Stimulated activated CD4-positive, alpha-beta T cell treated with anti-CD3 and anti-CD28 coated beads, Interleukin-2, amount 100 ng/mL, for 24 hours (primary cell): ENCODE data around the gene LY6G6C.

Source experiments
- DNase-seq, 2 donors: peaks; one replicate each; pipeline ENCODE4 v3.0.0-alpha.2; 2020

LY6G6C gene

GRCh38 chr6:31721351-31722020 is at the start of gene LY6G6C:
TSS of gene LY6G6C (minus strand) at chr6:31721746. CDS start at chr6:31721679, 67 bp downstream.
- no peak for DNase-seq

GRCh38 chr6:31770860-31771259 is 49.3 kb upstream of the LY6G6C start:
- no peak for DNase-seq

GRCh38 chr6:31769684-31770371 is 48.3 kb upstream of the LY6G6C start:
- DNase-seq: peak; percentile 84

GRCh38 chr6:31768363-31769257 is 47.1 kb upstream of the LY6G6C start:
- DNase-seq: no peak

- DNase-seq: no peak
Observed at GRCh38 chr6:31767096-31767645, 45.6 kb upstream of the LY6G6C start.

GRCh38 chr6:31765910-31766794 is 44.6 kb upstream of the LY6G6C start:
- DNase-seq: no peak

- DNase-seq: no peak
Observed at GRCh38 chr6:31765559-31765909, 44.0 kb upstream of the LY6G6C start.

- DNase-seq: no peak
Observed at GRCh38 chr6:31764198-31764597, 42.7 kb upstream of the LY6G6C start.

GRCh38 chr6:31763619-31763940 is 42.0 kb upstream of the LY6G6C start:
- no peak for DNase-seq

- DNase-seq: no peak
Observed at GRCh38 chr6:31762878-31763618, 41.5 kb upstream of the LY6G6C start.

- no peak for DNase-seq
Observed at GRCh38 chr6:31762356-31762755, 40.8 kb upstream of the LY6G6C start, which contains the start of gene SAPCD1. TSS of gene SAPCD1 (plus strand) at chr6:31762656. CDS start at chr6:31763055, 399 bp downstream.

GRCh38 chr6:31761343-31761742 is 39.8 kb upstream of the LY6G6C start:
- DNase-seq: no peak

GRCh38 chr6:31760790-31761189 is 39.2 kb upstream of the LY6G6C start:
- DNase-seq: no peak

GRCh38 chr6:31758281-31758680 is 36.7 kb upstream of the LY6G6C start:
- DNase-seq: no peak

- no peak for DNase-seq
Observed at GRCh38 chr6:31752739-31753319, 31.3 kb upstream of the LY6G6C start.

GRCh38 chr6:31750411-31751022 is 29.0 kb upstream of the LY6G6C start:
- DNase-seq: no peak

GRCh38 chr6:31749301-31750036 is 27.9 kb upstream of the LY6G6C start:
- no peak for DNase-seq

GRCh38 chr6:31744422-31744821 is 22.9 kb upstream of the LY6G6C start:
- DNase-seq: no peak

GRCh38 chr6:31742894-31743293 is 21.3 kb upstream of the LY6G6C start:
- no peak for DNase-seq

- no peak for DNase-seq
Observed at GRCh38 chr6:31741815-31742214, 20.3 kb upstream of the LY6G6C start.
